ENCODE measurements around the gene CLDN2. TPM values are rescaled to one million over a fixed set of nuclear protein-coding genes. Genes with fewer than 3 reads are reported as not detected.

CLDN2 gene
- total RNA-seq, 1 donor from 2014 or later = not detected

- Histone ChIP-seq H3K4me1 (no peaks in the 10 kb centered on the region), H3K4me3 (no peak overlapping the region), H3K27ac (replicated peaks) (no peak overlapping the region), H3K9me3 (replicated peaks) (no peaks in the 10 kb centered on the region), H3K27me3 (ENCODE audit: low read depth) (no peaks in the 10 kb centered on the region), H3K36me3 (no peaks in the 10 kb centered on the region)
- TF ChIP-seq CTCF (IDR thresholded peaks at IDR 0.05; ENCODE audit: borderline replicate concordance) = no peak
- intact Hi-C loops (cut with micrococcal nuclease) = no loop called here
- no peak for DNase-seq
Measured at GRCh38 chrX:106972896-106973295, 52.7 kb downstream of the CLDN2 start.

- H3K4me1 ChIP-seq = no peaks in the 10 kb centered on the region
- no peaks in the 10 kb centered on the region for H3K36me3 ChIP-seq
- no peaks in the 10 kb centered on the region for H3K27me3 ChIP-seq (ENCODE audit: low read depth)
- no peak for TF ChIP-seq CTCF (IDR thresholded peaks at IDR 0.05; ENCODE audit: borderline replicate concordance)
- no peaks in the 10 kb centered on the region for H3K9me3 ChIP-seq (replicated peaks)
- no peak for DNase-seq
- intact Hi-C loops (cut with micrococcal nuclease) = no loop called here
- no peak overlapping the region for H3K4me3 ChIP-seq
- H3K27ac ChIP-seq (replicated peaks) = no peak overlapping the region
Measured at GRCh38 chrX:106973433-106974149, 53.4 kb downstream of the CLDN2 start.

GRCh38 chrX:106976416-106976815, 56.2 kb downstream of the CLDN2 start:
- Histone ChIP-seq H3K27me3 (ENCODE audit: low read depth) (no peaks in the 10 kb centered on the region), H3K9me3 (replicated peaks) (no peaks in the 10 kb centered on the region), H3K27ac (replicated peaks) (no peak overlapping the region), H3K36me3 (no peaks in the 10 kb centered on the region), H3K4me1 (no peaks in the 10 kb centered on the region), H3K4me3 (no peak overlapping the region)
- DNase-seq = no peak
- intact Hi-C loops (cut with micrococcal nuclease) = no loop called here
- TF ChIP-seq CTCF (IDR thresholded peaks at IDR 0.05; ENCODE audit: borderline replicate concordance) = no peak

Other genes with a start within 250 kb of the CLDN2 start
- gene RNF128, start 193.7 kb upstream of the CLDN2 start, total RNA-seq = 0.36 TPM
- gene TBC1D8B, start 117.7 kb upstream of the CLDN2 start, total RNA-seq = 2.0 TPM
- not detected for gene RIPPLY1, start 17.1 kb upstream of the CLDN2 start, total RNA-seq
- 2.6 TPM for gene MORC4, start 79.8 kb downstream of the CLDN2 start, total RNA-seq
- 13.1 TPM for gene RBM41, start 198.4 kb downstream of the CLDN2 start, total RNA-seq

Data from left ventricle myocardium inferior (tissue), 1 donor.